K562 (cell line): Measurements from ENCODE around the gene ALK. TPM values are rescaled to one million over a fixed set of nuclear protein-coding genes. Genes with fewer than 3 reads are reported as not detected.
A peak's percentile ranks its signal among the peaks of the same experiment; 100 is the strongest.

Source experiments
- C11orf30 ChIP-seq: fragments of 450-650 bp; IDR thresholded peaks from 2 replicates; pipeline ENCODE4 v1.6.1; 2016; ENCODE audit warnings: low read depth, mild to moderate bottlenecking
- GABPA ChIP-seq: fragments of 200-800 bp; sonication (Bioruptor generic); conservative IDR thresholded peaks from 2 replicates; pipeline ENCODE4 v1.6.1; 2016; ENCODE audit warnings: low read depth, missing genetic modification characterization, missing compliant biosample characterization
- JUND ChIP-seq, 2 experiments: IDR thresholded peaks; 2 replicates in 1 of 2; 3 replicates in 1 of 2; pipeline ENCODE4 v1.6.1; 2011; ENCODE audit warnings: borderline replicate concordance in 2 of 2, low read depth in 2 of 2, low read length in 2 of 2, improper control_type of control experiment in 1 of 2, missing biosample characterization in 1 of 2, missing genetic modification characterization in 1 of 2, missing genetic modification reagents in 1 of 2
- MBD2 ChIP-seq: sonication (generic); IDR thresholded peaks from 2 replicates; pipeline ENCODE4 v1.6.1; 2016; ENCODE audit warnings: low read depth, borderline replicate concordance
- RBM22 ChIP-seq: fragments of 200-400 bp; formaldehyde crosslinking; IDR thresholded peaks from 2 replicates; pipeline ENCODE4 v1.6.1; 2018; ENCODE audit warnings: low read length, low read depth; ENCODE audit not compliant: poor library complexity, severe bottlenecking
- SUPT5H ChIP-seq: fragments of 450-650 bp; IDR thresholded peaks from 2 replicates; pipeline ENCODE4 v1.6.1; 2016
- ZNF316 ChIP-seq: fragments of 450-650 bp; IDR thresholded peaks from 2 replicates; pipeline ENCODE4 v1.6.1; 2016
- polyA plus RNA-seq, 8 experiments: library from polyadenylated mRNA; depleted of rRNA in 4 of 8; stranded (reverse) in 5 of 8; unstranded in 3 of 8; fragments of >200 nt; fragmentation: Nextera tagmentation in 2 of 8; fragmentation: Illumina TruSeq in 1 of 8; extraction: Ambion mirVana in 2 of 8; extraction: Trizol in 1 of 8; gene quantifications; 2 replicates each; pipeline versions ENCODE4 v1.2.1 to v1.2.3, GENCODE V29; 2011 to 2014; ENCODE audit warnings: inconsistent platforms in 1 of 8, missing spikeins in 1 of 8
- total RNA-seq, 7 experiments: library from RNA; depleted of rRNA in 6 of 7; stranded (reverse); fragments of >200 nt in 6 of 7; fragmentation: Illumina TruSeq in 2 of 7; extraction: Trizol in 2 of 7; gene quantifications; 2 replicates each; pipeline versions ENCODE4 v1.2.1 to v1.2.3, GENCODE V29; 2011 to 2021; ENCODE audit warnings: low replicate concordance in 1 of 7
- TF ChIP-seq, protein P1 (sequence below), 2 experiments: IDR thresholded peaks in 1 of 2; conservative IDR thresholded peaks in 1 of 2; 2 replicates each; pipeline ENCODE4 v1.6.1; 2016; ENCODE audit warnings: low read depth in 2 of 2, mild to moderate bottlenecking in 1 of 2, missing compliant biosample characterization in 1 of 2, missing genetic modification characterization in 1 of 2, moderate library complexity in 1 of 2

Gene ALK
- total and polyA plus RNA-seq, 9 of the 15 experiments (the other 6 are each of a cell fraction or from before 2014, with no cell fraction given): not detected

DNA sequence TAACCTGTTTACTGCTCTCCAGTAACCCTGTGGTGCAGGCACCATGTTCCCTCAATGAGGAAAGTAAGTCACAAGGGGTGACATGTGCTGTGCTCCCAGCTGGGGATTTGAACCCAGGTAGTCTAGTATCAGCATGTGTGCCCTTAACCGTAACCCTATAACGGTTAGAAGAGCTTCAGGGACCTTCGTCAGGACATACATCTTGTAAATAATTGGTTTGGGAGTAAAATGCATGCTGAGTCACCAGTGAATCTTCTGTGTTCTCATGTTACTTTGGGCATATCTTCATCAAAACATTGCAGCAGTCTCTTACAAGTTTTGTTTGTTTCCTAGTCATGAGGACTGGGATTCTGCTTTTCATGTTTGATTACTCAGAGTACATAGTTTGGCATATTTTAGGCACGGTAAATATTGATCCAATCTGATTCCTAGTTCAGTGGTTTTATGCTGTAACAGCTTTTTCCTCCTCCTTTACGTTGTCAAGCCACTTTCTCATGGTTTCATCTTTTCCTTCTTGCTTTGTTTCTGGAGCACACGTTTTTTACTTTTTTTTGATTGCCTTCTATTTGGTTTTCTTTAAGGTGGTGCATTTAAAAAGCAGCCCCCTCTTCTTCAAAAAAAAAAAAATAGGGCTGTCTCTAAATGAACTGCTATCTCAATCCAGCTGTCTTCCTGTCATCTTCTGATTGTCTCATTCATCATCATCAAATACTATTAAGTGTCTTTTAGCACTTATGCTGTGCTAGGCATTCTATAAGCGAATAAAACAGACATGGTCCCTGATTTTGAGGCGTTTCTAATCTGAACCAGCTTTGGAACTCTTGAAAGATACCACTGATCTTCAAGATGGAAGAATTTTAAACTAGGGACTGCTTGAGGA is 755.8 kb downstream of the ALK start (continued):
- TF ChIP-seq, protein P1, sequence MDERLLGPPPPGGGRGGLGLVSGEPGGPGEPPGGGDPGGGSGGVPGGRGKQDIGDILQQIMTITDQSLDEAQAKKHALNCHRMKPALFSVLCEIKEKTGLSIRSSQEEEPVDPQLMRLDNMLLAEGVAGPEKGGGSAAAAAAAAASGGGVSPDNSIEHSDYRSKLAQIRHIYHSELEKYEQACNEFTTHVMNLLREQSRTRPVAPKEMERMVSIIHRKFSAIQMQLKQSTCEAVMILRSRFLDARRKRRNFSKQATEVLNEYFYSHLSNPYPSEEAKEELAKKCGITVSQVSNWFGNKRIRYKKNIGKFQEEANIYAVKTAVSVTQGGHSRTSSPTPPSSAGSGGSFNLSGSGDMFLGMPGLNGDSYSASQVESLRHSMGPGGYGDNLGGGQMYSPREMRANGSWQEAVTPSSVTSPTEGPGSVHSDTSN (CRISPR knock-in tag; IDR thresholded peaks at IDR 0.05; ENCODE audit: low read depth): no peak
- TF ChIP-seq, protein P1 (tag; conservative IDR thresholded peaks at IDR 0.05; ENCODE audit: low read depth): peak; percentile 46
- TF ChIP-seq SUPT5H (no peak), ZNF316 (0 out of 2 replicates have a peak, but pooled peaks have one; percentile 47), C11orf30 (peak; percentile 59), GABPA (tag) (no peak), RBM22 (no peak), MBD2 (no peak), JUND (IDR thresholded peaks at IDR 0.05; ENCODE audit: borderline replicate concordance, low read depth, low read length) (no peak), JUND (tag; IDR thresholded peaks at IDR 0.05; ENCODE audit: borderline replicate concordance, low read depth, low read length) (peak; percentile 55; the same call in 1 of the 3 replicates)
